OCI-LY1 (cell line): ENCODE data around the gene LAMTOR3.

Experiments
- H2AFZ ChIP-seq: fragments of 200-600 bp; sonication (generic), shearing (Covaris generic); 2 replicates; pipeline ENCODE4 v1.6.0; 2014; ENCODE audit warnings: antibody characterized with exemption, mild to moderate bottlenecking, low read length
- H3F3A ChIP-seq: fragments of 200-600 bp; sonication (generic), shearing (Covaris generic); 2 replicates; pipeline ENCODE4 v1.6.0; 2014; ENCODE audit warnings: mild to moderate bottlenecking, antibody characterized with exemption, low read length, moderate library complexity; ENCODE audit not compliant: insufficient read depth
- H3K27ac ChIP-seq: fragments of 200-600 bp; sonication (generic); 2 replicates; pipeline ENCODE4 v1.5.1; 2014; ENCODE audit warnings: low read length, mixed run types, mild to moderate bottlenecking, low read depth; ENCODE audit not compliant: poor library complexity, severe bottlenecking
- H3K27me3 ChIP-seq: fragments of 200-600 bp; sonication (generic); 2 replicates; pipeline ENCODE4 v1.6.0; 2014; ENCODE audit warnings: antibody characterized with exemption, mild to moderate bottlenecking, low read length, moderate library complexity; ENCODE audit not compliant: insufficient read depth
- H3K36me3 ChIP-seq: fragments of 200-600 bp; sonication (generic); 2 replicates; pipeline ENCODE4 v1.6.1; 2014; ENCODE audit warnings: mild to moderate bottlenecking, antibody characterized with exemption, low read length, moderate library complexity, mixed read lengths; ENCODE audit not compliant: insufficient read depth
- H3K4me1 ChIP-seq: fragments of 200-600 bp; sonication (generic); 2 replicates; pipeline ENCODE4 v1.5.1; 2014; ENCODE audit warnings: mild to moderate bottlenecking, low read length, moderate library complexity; ENCODE audit not compliant: insufficient read depth, severe bottlenecking
- H3K4me2 ChIP-seq: fragments of 200-600 bp; sonication (generic), shearing (Covaris generic); 2 replicates; pipeline ENCODE4 v1.6.1; 2014; ENCODE audit warnings: low read length
- H3K4me3 ChIP-seq: fragments of 200-600 bp; sonication (generic); 2 replicates; pipeline ENCODE4 v1.5.1; 2014; ENCODE audit warnings: low read length, low read depth, mild to moderate bottlenecking, mixed read lengths; ENCODE audit not compliant: poor library complexity, severe bottlenecking
- H3K79me2 ChIP-seq: fragments of 200-600 bp; shearing (Covaris generic); 2 replicates; pipeline ENCODE4 v1.6.1; 2016; ENCODE audit warnings: mixed run types, low read length, mixed read lengths; ENCODE audit not compliant: insufficient read depth
- H3K9ac ChIP-seq: fragments of 200-600 bp; sonication (generic), shearing (Covaris generic); 2 replicates; pipeline ENCODE4 v1.6.1; 2014; ENCODE audit warnings: mild to moderate bottlenecking, low read length, mixed read lengths
- H3K9me2 ChIP-seq: fragments of 200-600 bp; sonication (generic), shearing (Covaris generic); 2 replicates; pipeline ENCODE4 v1.6.1; 2014; ENCODE audit warnings: low read depth, mild to moderate bottlenecking, low read length, mixed read lengths
- H3K9me3 ChIP-seq: fragments of 200-600 bp; shearing (Covaris generic); 2 replicates; pipeline ENCODE4 v1.6.1; 2014; ENCODE audit warnings: low read length, mixed read lengths
- H4K20me1 ChIP-seq: fragments of 200-600 bp; sonication (generic), shearing (Covaris generic); 2 replicates; pipeline ENCODE4 v1.6.0; 2016; ENCODE audit warnings: mild to moderate bottlenecking, low read length; ENCODE audit not compliant: insufficient read depth
- EZH2 ChIP-seq: fragments of 200-600 bp; sonication (generic), shearing (Covaris generic); IDR thresholded peaks from 2 replicates; pipeline ENCODE4 v1.8.0; 2017; ENCODE audit warnings: borderline replicate concordance, mixed run types, mild to moderate bottlenecking, antibody characterized with exemption, low read length, moderate library complexity, mixed read lengths
- TF ChIP-seq, protein P1 (sequence below): fragments of 200-600 bp; sonication (generic), shearing (Covaris generic); IDR thresholded peaks from 2 replicates; pipeline ENCODE4 v1.5.1; 2017; ENCODE audit warnings: mild to moderate bottlenecking, antibody characterized with exemption, low read length, moderate library complexity, mixed read lengths

LAMTOR3 gene

GRCh38 chr4:99885063-99885664 is 9.1 kb downstream of the LAMTOR3 start:
- H3K79me2 ChIP-seq = peaks cover 15% of the 10 kb centered on the region
- H3K27me3 ChIP-seq = no peaks in the 10 kb centered on the region
- TF ChIP-seq, protein P1, sequence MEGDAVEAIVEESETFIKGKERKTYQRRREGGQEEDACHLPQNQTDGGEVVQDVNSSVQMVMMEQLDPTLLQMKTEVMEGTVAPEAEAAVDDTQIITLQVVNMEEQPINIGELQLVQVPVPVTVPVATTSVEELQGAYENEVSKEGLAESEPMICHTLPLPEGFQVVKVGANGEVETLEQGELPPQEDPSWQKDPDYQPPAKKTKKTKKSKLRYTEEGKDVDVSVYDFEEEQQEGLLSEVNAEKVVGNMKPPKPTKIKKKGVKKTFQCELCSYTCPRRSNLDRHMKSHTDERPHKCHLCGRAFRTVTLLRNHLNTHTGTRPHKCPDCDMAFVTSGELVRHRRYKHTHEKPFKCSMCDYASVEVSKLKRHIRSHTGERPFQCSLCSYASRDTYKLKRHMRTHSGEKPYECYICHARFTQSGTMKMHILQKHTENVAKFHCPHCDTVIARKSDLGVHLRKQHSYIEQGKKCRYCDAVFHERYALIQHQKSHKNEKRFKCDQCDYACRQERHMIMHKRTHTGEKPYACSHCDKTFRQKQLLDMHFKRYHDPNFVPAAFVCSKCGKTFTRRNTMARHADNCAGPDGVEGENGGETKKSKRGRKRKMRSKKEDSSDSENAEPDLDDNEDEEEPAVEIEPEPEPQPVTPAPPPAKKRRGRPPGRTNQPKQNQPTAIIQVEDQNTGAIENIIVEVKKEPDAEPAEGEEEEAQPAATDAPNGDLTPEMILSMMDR = peak; percentile 55
- no peak for TF ChIP-seq EZH2
- no peaks in the 10 kb centered on the region for H3K9me2 ChIP-seq
- no peak overlapping the region for H3K4me2 ChIP-seq
- no peak overlapping the region for H3K9ac ChIP-seq
- no peaks in the 10 kb centered on the region for H4K20me1 ChIP-seq
- H3F3A ChIP-seq = no peaks in the 10 kb centered on the region
- H3K36me3 ChIP-seq = peaks cover 37% of the 10 kb centered on the region
- no peak overlapping the region for H3K27ac ChIP-seq
- no peak overlapping the region for H3K4me3 ChIP-seq
- H3K4me1 ChIP-seq = no peaks in the 10 kb centered on the region
- no peak overlapping the region for H2AFZ ChIP-seq
- H3K9me3 ChIP-seq = no peaks in the 10 kb centered on the region

DNA sequence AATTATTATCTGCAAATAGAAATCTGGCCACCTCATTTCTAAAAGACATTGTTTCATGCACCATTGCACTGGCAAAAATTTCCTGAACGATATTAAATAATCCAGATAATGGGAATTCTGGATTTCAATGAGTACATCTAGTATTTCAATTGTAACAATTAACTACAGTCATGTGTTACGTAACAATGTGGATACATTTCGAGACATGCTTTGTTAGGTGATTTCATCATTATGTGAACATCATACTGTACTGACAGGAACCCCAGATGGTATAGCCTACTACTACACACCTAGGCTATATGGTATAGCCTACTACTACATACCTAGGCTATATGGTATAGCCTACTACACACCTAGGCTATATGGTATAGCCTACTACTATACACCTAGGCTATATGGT is 14.8 kb downstream of the LAMTOR3 start:
- Histone ChIP-seq H3K4me1 (no peaks in the 10 kb centered on the region), H3K27me3 (no peaks in the 10 kb centered on the region), H3K36me3 (peaks cover 36% of the 10 kb centered on the region), H3K9me3 (no peaks in the 10 kb centered on the region), H3K4me2 (no peak overlapping the region), H3K9me2 (no peaks in the 10 kb centered on the region), H3K79me2 (no peaks in the 10 kb centered on the region), H3F3A (no peaks in the 10 kb centered on the region), H3K27ac (no peak overlapping the region), H3K9ac (no peak overlapping the region), H2AFZ (no peak overlapping the region), H4K20me1 (no peaks in the 10 kb centered on the region), H3K4me3 (no peak overlapping the region)
- TF ChIP-seq, protein P1 = no peak
- no peak for TF ChIP-seq EZH2

DNA sequence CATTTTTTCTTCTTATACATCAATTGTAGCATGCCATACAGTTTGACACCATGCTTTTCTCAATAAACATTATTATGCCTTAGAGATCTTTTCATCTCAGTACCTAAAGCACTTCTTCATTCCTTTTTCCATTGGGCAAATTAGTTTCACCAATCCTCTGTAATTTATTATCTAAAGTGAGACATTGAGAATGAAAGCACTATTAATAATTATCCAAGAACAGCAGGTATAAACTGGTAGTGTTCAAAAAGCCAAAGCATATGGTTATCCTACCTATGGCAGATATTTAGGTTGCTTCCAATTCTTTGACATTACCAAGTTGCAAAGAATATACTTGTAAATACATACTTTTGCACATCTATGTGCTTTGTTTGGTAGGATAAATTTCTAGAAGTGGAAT is 15.6 kb downstream of the LAMTOR3 start:
- H3K9ac ChIP-seq = no peak overlapping the region
- no peak overlapping the region for H3K27ac ChIP-seq
- H2AFZ ChIP-seq = no peak overlapping the region
- H3K9me3 ChIP-seq = no peaks in the 10 kb centered on the region
- no peak overlapping the region for H3K4me2 ChIP-seq
- H3K4me3 ChIP-seq = no peak overlapping the region
- H3F3A ChIP-seq = no peaks in the 10 kb centered on the region
- no peaks in the 10 kb centered on the region for H4K20me1 ChIP-seq
- no peaks in the 10 kb centered on the region for H3K4me1 ChIP-seq
- H3K36me3 ChIP-seq = peaks cover 36% of the 10 kb centered on the region
- H3K27me3 ChIP-seq = no peaks in the 10 kb centered on the region
- H3K9me2 ChIP-seq = no peaks in the 10 kb centered on the region
- TF ChIP-seq, protein P1 = no peak
- TF ChIP-seq EZH2 = no peak
- no peaks in the 10 kb centered on the region for H3K79me2 ChIP-seq
